HG03175 (cell line): ENCODE measurements around the gene DOCK8.

Source experiments
- ATAC-seq: cut with Tn5 transposase; IDR thresholded peaks from one replicate; pipeline ENCODE4 v1.9.1; 2021; ENCODE audit warnings: mild to moderate bottlenecking, moderate library complexity; ENCODE audit not compliant: unreplicated experiment

DOCK8 gene

DNA sequence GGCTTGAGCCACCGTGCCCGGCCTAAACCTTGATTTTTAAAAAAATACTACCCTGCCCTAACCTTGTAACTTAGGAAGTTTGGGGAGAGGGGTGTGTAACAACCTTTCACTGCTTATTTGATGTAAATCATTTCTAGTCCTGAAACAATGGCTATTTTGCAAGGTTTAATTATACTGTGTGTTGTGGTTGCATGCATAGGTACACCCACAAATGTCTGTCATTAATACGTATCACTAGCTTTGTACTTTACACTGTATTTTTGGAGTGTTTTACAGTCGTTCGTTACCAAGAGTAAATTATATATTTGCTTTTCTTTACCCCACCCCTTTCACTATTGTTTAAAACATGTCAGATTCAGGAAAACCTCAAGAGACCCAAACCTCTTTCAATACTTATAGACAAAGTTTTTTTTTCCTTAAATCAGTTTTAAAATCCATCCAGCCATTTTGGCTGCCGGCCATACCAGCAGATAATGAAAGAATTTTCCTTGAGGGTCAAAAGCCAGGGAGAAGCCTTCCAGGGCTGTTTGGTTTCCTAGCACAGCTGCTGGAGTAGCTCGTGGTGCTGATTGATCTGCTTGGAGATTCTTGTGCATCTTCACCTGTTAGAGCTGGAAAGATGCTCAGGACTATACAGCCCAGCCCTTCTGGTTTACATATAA is 50.7 kb downstream of the DOCK8 start:
- ATAC-seq, result no peak

DNA sequence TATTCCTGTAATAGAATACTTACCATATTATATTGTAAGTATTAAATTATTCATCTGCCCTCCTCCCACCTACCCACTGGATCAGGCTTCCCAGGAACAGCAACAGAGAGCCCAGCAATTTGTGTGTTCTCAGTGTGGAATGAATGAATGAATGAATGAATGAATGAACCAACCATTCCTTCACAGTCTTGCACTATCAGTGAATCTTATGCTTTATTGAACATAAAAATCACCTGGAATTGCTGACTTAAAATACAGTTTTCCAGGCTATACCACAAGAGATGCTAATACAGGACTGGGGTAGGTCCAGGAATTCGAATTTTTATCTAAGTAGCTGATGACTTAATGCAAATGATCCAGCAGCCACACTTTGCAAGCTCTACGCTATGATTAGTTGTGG is 51.6 kb downstream of the DOCK8 start:
- ATAC-seq, result no peak

GRCh38 chr9:268616-269015 is 54.0 kb downstream of the DOCK8 start:
- no peak for ATAC-seq

GRCh38 chr9:269081-269711 is 54.5 kb downstream of the DOCK8 start:
- ATAC-seq, result no peak

- no peak for ATAC-seq
Measured at GRCh38 chr9:270657-271237, 56.1 kb downstream of the DOCK8 start.

DNA sequence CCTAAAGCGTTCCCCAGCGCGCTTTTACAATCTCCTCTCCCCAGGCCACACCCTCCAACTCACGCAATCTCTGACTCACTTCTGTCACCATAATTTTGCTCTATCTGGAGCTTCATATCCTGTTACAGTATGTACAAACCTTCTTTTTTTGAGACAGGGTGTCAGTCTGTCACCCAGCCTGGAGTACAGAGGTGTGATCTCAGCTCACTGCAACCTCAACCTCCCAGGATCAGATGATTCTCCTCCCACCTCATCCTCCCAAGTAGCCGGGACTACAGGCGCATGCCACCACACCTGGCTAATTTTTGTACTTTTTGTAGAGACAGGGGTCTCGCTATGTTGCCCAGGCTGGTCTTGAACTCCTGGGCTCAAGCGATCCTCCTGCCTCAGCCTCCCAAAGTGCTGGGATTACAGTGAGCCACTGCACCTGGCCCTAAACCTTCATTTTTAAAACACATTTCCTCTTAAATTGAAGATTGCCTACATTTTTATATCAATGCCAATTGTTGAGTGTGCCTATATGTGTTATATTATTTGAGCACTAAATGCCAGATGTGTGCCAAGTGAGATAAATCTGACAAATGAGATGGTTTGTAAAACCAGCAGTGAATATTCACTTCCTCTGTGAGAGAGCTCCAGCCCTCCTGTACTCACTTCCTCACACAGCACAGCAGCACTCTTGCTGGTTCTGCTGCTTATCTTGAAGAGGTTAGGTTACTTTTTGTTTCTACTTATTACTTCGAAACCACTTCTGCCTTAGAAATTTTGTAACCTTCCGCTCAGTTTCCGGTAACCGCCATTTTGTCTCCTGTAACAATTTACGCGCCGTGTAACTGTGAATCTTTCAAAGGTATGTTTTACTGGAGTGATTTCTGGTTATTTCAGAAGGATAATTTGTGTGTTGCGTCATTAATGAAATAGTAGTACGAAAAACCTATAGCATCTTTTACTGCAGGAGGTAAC is 57.9 kb downstream of the DOCK8 start:
- peak; percentile 96 for ATAC-seq

GRCh38 chr9:274406-274805 is 59.7 kb downstream of the DOCK8 start:
- no peak for ATAC-seq

DNA sequence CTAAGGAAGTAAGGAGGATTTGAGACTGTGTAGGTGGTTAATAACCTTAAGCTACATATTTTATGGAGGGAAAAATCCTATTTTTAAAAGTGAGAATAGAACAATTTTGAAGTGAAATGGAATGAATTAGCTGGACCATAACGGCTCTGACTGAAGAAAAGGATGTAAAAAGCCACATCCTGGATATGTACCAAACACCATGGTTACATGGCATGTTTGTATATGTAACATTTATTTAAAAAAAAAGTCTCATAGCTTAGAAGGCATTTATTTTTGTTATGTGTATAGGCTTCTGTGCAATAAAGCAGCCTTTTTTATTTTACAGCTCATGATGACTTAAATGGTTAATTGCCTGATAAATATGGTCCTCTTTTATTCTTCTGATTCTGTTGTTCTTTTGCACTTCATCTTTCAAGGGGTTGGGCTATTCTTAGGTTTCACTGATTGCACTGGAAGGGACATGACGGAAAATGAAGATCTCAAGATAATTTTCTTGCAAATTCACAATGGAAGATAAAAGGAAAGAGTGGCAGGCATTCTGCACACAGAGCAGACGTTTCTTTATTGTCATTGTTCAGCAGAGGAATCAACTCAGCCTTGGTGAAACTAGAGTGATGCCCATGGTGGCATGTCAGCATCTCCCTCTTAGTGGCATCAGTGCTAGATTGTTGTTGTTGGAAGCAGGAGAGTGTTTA is 63.1 kb downstream of the DOCK8 start:
- ATAC-seq, result no peak

DNA sequence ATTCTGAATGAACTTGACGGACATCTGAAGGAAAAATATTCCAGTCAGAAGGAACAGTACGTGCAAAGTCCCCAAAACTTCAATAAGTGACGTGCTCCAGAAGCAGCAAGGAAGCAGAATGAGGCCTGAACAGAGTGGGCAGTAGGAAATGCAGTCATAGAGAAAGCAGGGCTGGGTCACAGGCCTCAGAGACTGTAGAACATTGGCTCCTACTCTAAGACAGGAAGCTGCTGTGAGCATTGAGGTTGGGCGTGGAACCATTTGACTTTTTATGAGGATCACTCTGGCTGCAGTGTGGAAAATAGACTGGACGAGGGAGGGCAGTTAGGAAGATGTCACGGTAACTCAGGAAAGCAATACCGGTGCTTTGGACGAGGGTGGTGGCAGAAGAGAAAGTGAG is 64.0 kb downstream of the DOCK8 start:
- peak; percentile 46 for ATAC-seq

DNA sequence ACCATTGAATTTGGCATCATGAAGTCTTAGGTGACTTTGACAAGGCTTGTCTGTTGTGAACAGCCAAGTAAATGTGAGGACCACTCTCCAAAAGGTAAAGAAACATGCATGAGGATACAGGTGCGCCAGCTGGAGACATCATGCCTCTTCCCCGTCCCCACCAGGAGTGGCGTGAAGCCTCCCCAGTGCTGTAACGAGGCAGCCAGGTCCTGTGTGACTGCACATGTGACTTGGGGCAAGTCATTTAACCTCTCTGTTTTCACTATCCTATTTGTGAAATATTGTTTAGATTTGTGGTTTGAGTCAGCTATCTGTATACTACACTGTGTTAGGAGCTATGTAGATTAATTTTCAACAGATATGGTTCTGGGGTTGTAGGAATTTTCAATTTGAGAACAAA is 65.0 kb downstream of the DOCK8 start:
- ATAC-seq, result no peak

- no peak for ATAC-seq
Measured at GRCh38 chr9:281741-282645, 67.3 kb downstream of the DOCK8 start.

DNA sequence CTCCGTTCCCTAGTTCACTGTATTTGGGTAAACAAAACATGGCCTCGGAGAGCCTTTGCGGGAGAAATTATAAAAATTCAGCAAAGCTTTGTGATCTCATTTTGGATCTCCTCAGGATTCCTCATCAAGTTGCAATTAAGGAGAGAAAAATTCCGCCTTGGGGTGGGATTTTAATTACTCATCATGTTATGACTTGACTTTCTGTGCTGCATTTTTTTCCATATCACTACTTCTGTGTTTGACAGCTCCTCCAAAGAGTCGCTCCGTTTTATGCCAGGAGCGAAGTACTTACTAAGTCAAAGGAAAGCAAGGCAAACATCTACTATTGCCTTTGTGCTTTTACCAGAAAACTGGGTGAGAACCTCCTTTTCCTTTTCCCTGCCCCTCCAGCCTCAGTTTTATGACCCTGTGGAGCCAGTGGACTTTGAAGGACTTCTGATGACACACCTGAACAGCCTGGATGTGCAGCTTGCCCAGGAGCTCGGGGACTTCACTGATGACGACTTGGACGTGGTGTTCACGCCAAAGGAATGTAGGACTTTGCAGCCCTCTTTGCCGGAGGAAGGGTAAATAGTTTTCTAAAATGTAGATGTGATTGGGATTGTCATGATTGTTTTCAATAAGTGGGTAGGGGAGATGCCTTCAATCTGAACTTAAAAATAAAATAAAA is 71.5 kb downstream of the DOCK8 start:
- ATAC-seq, result no peak

GRCh38 chr9:289121-289520 is 74.5 kb downstream of the DOCK8 start:
- ATAC-seq, result no peak

GRCh38 chr9:292915-293314 is 78.2 kb downstream of the DOCK8 start:
- no peak for ATAC-seq

GRCh38 chr9:295576-295975 is 80.9 kb downstream of the DOCK8 start:
- no peak for ATAC-seq

DNA sequence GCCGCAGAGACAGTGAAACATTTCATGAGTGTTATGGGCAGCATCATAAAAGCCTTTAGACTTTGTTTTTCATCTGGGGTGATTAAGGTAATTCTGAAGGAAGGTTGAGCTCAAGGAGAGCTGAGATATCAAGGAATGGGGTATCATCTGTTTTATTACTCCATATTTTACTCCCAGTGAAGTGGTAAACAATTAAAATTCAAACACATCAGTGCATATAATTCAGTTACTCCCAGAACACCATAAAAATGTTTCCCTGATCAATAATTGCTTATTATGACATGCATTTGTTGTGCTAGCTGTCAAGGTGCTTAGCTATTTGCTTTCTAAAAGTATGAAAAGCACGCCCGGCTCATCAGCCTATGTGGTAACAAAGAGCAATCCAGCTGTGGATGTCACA is 81.7 kb downstream of the DOCK8 start:
- no peak for ATAC-seq

DNA sequence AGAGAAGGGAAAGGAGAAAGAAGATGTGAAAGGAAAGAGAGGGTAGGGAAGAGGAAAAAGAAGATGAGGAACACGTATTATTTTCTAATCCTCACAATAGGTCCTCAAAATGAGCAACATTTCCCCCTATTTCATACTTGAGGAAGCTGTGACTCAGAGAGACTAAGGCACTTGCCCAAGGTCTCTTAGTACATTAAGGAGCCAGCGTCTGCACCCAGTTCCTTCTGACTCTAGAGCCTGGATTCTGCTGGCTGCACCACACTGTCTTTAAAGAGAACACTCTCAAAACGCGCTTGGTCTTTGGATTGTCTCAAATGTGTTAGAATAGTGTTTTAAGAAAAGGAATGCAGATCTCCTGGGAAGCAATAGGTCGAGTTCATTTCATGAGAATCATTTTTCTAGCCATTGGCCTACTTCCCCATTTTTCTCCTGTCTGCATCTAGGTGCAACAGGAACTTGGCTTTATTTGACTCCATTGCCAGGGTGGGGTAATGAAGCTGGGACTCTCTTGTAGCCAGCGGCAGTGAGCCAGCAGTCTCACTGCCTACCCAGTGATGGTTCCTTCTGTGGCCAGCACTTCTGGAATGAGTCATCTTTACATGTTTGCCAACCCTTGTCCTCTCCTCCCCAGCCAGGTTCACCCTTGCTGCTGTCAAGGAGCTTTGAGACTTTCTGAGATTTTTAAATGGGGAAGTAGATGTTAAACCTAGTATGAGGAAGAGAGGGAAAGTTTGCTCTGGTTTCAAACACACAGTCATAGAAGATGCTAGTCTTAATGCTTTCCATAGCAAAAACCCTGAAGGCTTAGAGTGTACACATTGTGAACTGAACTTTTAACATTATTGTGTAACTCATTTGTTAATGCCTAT is 82.7 kb downstream of the DOCK8 start:
- ATAC-seq, result peak; percentile 97

- no peak for ATAC-seq
Measured at GRCh38 chr9:303502-303901, 88.8 kb downstream of the DOCK8 start.
